Activated T-cell treated with anti-CD3 and anti-CD28 coated beads for 4 hours (primary cell): ENCODE measurements around the gene ID2.

Experiments used
- DNase-seq: peaks from one replicate; pipeline ENCODE4 v3.0.0-alpha.2; 2020

ID2 gene

DNA sequence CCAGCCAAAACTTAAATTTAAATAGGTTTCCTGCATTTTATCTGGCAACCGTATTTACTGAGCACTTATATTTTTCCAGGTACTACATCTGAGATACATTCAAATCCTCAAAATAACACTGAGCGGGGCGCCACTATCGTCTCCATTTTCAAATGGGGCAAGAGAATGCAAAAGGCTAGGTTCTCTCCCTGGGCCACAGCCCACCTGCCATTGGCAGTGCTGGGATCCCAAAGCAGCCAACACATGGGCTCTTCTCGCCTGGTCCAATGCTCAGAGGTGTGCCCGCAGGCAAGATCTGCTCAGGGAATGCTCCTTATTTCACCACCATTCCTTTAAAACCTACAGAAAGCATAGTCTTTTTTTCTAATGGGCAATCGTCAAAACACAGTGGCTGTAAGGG lies 11.3 kb upstream of the ID2 start:
- no peak for DNase-seq

DNA sequence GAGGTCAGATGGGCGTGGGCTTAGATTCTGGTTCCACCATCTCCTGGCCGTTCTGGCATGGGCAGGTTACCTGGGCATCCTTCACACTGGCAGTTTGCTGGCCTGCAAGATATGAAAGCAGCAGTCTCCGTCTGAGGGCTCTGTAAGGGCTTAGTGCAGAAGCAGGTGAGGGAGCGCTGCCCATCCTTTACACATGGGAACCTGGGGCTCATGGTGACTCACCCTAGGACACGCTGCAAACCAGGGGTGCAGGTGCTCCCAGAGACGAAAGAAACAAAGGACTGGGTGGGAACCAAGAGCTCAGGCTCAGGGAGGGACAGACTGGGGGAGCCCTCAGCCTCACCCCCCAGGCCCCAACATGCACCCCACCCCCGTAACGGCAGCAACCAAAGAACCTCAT lies 10.7 kb upstream of the ID2 start:
- no peak for DNase-seq

DNA sequence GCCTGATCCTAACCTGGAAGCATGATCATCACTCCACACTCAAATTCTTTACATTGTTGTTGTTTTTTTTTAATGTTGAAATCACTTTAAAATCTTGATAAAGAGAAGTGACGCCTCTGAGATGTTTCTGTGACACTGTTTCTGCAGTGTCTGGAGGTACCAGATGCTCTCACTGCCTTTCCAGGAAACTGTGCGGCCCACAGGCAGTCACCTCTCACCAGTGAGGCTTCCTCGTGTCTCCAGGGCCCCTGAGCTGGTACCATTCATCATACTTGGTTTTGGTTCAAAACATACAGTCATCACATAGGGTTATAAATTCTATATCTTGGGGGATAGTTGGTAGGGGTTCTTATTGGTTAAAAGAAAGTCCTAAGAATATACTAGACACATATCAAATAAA lies 10.1 kb upstream of the ID2 start:
- DNase-seq = no peak

DNA sequence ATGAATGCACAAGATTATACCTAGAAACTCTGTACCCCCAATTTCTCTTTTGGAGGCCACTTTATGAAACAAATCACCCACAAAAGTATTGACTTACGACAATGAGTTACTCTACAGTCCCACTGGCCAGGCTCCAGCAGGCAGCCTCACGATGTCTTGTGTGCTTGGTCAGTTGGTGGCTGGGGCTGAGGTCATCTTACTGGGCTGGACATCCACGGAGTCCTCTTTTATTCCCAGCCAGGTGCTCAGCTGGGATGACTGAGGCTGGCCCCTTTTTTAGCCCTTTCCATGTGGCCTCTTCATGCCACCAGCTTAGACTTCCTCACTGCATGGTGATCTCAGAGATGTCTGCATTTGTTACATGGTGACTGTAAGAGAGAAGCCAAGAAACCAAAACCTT lies 8.9 kb upstream of the ID2 start:
- no peak for DNase-seq

DNA sequence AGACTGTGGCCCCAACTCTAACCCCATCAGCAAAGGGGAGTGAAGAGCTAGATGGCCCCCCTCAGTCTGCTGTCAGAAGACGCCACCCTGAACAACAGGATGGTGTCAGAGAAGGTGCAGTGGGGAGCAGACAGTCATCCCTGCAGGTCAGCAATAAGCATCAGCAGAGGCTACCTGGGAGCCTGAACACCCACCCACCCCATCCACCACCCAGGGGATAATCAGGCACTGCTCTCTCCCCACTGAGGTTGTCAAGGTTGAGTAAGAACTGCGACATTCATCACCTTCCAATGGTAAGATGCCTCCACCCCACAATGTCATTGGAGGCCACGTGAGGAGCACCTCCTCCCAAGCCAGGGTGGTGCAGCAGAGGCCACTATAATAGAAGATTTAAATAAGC lies 8.5 kb upstream of the ID2 start:
- DNase-seq = no peak

DNA sequence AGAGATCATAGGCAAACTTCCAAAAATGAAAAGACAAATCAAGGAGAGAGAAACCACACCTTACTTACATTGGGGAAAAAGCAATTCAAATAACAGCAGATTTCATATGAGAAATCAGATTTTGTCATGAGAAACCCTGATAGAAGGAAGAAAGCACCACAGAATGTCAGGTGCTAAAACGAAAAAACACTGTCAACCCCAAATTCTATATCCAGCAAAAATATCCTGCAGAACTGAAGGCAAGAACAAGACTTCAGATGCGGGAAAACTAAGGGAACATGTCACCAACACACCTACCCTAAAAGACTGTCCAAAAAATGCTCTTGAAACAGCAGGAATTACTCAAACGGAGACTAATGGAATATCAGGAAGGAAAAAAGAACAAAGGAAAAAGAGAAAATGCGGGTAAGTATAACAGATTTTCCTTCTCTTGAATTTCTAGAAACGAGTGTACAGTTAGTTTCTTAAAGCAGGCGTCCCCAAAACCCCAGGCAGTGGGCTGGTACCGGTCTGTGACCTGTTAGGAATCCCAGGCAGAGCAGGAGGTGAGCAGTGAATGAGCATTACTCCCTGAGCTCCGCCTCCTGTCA lies 7.3 kb upstream of the ID2 start:
- no peak for DNase-seq

DNA sequence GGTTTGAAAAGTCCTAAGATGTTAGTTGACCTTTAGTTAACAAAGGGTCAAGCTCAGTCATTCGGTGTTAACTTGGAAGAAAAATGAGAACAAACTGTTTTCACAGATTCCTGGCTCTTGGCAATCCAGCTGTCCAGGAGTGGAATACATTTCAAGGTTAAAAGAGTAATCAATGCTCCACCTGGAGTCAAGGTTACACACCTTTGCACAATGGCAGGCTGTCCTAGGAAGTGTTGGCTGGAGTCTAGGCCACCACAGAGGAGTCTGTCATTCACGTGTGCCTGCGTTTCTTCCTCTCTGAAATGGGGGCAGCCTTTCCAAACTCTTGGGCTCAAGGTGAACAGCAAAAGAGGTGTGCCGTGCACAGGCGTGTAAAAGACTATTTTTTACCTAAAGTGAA lies 6.3 kb upstream of the ID2 start:
- DNase-seq = no peak

DNA sequence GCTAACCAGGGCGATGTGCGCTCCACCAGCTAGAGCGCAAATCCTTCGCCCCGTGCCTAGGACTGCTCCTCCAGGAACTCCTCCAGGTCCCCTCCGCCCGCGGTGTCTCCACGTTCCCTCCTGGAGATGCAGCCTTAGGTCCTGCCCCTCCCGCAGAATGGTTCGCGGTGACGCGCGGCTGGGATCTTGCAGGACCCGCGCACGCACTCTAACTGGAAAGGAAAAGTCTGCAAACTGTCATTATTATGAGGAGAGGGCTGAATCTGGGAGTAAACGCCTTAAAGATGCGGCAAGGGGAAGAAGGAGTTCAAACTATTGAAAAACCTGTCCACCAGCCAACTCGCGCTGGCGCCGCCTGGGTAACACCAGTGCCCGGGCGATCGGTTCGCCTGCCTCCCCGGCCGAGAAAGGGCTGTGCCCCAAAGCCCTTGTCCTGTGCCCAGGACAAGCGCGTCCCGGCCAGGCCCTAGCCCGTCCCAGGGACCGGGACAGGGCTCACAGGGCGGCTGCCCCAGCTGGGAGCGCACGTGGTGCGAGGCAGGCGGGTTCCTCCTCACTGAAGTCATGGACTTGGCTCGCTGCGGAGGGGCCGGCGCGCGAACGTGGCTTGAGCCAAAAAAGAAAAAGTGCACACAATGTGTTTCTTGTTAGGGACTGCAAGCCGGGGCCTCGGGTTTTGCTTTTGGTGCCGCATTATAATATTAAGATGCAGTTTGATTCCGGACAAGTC lies 5.5 kb upstream of the ID2 start:
- no peak for DNase-seq

DNA sequence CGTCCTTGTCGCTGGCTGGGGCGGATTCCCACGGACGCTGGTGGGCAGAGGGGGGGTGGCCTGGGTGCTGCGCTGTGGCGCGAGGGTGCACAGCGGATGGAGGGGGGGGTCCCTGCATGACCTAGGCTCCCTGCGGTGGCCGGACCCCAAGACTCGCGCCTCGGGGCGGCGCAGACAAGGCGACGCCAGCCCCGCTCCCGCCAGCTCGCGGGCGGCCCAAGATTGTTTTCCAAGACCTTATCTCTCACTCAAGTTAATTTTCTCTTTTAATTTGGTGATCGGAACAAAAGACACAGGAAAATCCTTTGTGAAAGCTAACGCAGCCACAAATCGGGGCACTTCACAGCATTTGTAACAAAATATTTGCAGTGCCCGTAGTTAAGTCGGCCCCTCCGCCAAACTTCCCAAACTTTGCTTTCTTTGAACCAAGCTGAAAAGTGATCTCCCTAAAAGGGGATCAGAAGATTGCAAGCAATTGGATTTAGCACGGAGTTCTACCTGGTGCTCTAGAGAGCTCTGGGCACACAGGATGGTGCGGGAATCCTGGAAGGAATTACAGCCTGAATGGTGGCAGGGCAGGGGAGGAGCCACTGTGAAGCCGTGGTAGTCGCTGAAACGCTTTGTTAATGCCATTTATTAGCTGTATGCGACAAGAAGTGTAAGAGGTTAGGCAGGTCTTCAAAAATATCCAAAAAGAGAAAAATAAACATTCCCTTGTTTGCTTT lies 4.8 kb upstream of the ID2 start:
- no peak for DNase-seq

DNA sequence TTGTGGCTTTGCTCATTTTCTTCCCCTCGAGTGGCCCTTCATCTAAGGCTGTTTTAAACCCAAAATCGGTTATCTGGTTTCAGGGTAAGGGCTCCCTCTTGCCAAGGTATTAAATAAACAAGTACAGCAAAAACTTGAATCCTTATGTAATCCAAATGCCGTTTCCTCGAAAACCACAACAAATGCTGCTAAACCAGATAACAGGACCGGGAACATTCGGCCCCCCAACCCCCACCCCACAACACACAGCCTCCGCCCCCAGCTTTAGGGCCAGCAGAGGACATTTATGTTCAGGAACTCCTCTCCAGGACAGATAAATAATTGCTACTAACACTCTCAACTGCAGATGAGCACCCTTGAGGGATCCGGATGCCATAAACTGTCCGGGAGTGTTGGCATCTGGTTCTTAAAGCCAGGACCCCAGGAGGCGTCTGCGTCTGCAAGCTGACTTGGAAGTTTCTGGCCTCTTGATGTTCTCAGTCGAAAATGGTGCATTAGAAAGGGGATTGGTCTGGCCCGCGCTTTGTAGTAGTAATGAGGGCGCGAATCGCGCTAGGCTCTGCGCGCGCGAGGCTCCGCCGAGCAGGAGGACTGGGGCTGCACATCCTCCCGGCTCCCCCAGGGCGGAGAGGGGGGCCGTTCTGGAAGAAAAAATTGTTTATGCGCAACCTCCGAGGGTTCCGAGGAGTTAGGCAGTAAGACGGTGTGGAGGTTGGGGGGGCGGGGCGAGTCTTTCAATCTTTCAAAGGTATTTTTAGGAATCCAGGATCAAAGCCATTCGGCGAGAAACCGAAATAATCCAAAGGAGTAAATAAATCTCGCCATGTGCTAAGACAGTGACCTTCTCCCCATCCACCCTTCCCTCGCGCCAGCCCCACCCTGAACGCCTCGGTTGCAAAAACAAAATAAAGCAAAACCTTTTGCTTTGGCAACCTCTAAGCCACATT lies 3.9 kb upstream of the ID2 start:
- DNase-seq = no peak

DNA sequence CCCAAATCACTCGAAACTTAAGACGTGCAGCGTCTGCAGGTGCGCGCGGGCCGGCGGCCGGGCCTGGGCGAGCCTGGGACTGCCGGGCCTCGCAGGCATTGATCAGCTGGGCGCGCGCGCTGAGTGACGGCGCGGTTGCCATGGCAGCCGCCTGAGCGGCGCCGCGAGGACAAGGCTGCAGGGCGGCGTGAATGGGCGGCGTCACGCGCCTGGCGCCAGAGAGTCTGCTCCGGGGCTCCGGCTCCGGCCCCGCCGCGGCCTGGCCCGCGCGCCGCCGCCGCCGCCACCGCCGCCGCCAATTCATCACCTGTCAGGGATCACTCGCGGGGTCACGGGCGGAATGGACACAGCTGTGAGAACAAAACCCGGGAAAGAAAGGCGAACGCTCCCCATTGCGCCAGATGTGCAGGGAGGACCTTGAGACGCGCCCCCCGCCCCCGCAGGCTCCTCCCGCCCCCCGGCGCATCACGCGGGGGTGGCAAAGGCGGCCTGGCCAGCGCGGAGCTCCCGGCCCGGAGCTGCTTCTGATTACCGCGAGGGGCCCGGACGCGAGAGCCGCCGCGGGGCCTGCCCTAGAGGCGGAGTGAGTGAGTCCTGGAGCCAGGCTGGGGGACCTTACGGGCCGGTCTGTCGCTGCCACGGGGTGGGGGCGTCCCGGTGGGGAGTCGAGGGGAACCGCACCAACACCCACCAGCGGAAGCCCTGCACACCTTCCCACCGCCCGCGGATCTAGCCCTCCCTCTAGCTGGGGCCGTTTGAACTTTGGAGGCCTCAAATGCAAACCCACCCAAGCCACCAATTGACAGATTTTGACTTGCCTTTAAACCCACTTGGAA lies 2.9 kb upstream of the ID2 start:
- DNase-seq = peak; percentile 62

DNA sequence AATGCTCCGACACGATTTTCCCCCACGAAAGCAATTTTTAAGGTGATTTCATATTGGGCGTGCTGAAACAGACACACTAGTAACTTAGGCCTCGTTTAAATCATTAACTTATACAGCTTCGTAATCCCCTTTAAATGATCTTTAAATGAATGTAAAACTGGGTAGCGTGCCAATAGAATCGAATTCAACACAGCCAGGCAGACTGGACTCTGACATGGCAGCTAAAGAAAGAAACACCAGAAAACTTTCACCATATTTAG lies 2.4 kb upstream of the ID2 start:
- no peak for DNase-seq

DNA sequence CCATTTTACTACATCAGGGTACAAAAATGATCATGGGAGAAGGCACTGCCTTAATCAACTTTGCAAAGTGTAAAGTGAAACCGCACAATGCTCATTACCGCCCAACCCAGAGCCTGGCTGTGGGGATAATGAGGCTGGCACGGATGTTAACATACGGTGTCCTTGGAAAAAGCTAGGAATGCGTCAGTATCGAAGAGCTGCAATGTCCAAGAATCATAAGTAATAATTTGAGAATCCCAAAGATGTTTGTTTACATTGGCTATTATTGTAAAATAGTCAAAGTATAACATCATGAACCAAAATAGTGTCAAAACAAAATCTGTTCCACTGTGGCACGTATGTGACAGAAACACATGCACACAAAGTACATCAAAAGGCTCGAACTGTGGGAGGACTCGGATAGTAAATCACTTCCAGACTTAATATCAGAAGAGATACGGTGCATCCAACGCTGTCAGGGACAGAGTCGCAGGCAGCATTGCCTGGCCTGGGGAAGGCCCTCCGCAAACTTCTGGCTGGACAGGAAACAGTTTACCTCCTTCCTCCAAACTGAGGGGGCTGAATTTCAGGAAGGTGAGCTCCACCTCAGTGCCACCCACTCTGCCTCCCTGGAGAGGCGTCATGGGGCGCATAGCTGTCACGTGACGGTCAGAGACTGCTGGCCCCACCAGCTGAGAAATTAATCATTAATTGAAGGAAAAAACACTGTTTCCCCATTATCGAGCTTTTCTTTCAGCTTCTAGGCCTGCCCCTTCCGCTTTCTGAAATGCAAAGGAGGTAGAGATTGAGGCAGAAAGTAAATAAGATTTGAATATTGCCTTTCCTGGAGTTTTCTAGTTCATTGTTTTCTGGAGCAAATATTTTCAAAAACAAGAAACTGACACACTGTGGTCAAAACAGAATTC lies 1.8 kb upstream of the ID2 start:
- no peak for DNase-seq

DNA sequence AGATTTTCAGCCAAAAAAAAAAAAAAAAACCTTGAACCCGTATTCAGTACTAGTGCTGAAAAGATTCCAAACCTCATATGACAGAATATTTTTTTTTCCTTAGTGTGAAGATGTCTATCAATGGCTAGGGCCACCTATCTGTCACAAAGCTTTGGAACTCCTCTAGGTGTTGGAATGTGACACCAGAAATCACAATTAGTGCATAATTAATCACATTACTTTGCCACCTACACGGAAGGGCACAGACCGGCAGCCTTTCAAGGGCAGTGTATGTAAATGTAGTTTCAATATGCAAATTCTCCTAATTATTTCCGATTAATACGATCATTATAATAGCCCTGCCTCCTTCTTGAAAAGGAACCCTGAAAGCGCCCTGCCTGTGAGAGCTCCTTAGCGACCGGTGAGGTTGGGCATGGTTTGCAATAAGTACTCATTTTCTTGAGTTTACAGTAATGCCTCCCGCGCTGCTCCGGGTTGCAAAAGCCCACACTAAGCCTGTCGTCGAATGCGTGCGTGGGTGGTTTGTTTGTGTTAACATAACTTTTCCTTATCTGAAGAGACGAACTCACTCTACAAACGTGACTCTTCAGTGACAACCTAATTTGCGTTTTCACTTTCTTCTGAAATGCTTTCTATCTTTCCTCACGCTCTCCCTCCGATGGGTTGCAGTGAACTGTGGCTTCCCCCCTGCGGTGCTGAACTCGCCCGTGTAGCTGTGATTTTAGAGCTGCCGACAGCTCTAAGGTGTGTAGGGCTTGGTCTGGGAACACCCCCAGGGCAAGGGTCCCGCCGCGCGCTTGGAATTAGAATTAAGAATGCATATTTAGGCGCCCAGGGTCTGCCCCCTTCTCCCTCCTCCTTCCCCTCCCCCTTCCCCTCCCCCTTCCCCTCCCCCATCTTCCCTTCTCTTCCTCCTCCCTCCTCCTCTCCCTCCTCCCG lies 765 bp upstream of the ID2 start:
- DNase-seq = peak; percentile 69

DNA sequence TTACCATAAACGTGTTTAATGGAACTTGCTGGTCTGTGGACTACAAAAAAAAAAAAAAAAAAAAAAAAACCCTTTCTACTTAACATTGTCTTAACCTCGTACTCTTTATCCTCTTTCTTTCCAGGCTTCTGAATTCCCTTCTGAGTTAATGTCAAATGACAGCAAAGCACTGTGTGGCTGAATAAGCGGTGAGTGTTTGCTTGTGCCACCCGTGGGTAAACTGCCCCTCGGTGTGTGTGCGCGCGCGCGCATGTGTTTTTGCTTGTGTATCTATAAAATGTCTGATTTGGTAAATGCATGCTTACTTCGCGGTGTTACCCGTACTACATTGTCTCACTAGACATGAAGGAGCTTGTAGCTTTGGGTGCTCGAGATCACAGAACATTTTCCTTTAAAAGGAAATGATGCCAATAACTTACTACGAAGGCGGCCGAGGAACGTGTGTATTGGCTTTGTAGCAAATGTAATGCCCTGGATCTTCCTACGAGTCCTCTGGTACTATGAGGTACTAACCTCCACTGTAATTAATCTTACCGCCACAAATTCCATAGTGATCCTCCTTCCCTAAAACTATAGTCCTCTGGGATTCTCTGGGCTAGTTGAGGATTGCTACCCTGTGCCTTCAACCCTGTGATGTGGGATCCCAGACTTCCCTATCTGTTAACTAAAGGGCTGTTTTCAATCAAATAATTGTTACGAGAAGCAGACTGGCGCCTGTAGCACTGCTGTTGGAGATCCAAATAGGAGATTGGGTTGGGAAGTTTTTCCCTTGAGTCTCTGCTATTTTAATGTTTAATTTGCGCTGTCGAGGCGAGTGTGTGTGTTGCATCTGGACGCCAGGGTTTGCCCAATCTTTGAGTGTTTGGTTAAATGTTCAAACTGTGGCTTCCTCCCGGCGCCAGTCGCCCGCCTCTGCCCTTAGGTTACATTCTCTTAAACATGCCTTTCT lies 1.1 kb downstream of the ID2 start:
- DNase-seq = peak; percentile 36

DNA sequence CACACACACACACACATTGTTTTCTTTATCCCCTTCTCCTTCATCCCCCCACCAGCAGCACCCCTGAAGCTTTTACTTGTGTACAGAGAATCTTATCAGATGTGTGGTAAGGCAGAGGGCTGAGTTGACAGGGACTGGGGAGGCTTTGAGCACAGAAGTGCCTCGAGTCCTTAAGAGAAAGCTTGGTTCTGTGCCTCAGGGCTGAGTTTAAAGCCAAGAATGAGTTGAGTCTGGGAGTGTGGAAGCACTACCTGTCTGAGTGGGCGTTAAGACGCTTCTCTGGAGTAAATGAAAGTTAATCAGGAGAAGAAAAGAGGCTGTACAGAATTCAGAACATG lies 2.7 kb downstream of the ID2 start:
- DNase-seq = no peak

DNA sequence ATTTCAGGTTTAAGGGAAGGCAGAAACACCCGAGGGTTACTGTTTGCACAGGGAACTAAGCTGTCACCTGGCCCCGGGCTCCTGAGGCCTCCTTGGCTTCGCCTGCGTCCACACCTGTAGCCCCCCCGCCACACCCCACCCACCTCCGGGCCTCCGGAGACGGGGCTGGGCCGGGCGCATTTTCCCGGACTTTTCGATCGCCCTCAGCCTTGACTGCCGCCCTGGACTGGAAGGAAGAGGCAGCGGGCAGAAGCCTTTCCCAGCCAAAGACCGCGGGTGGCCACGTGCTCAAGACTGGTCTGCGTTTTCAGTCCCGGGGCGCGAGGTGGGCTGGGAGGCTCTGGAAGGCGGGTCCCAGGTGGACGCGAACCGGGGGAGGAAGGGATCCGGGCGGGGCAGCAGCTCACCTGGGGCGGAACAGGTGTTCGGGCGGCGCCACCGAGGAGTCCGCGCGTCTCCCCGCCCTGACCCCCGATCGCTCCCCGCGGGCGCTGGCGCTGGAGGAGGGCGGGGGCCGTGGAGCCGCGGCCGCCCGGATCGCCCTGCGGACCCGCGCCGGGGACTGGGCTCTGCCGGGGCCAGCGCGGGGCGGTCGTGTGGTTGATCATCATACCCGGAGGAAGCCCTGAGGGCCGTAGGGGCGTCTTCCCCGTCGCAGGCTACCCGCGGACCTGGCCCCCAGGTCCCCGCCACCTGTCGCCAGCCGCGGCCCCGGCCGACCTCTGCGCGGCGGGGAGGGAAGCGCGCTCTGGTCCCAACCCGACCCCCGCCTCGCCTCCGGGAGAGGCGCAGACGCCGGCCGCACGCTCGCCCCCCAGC lies 3.2 kb downstream of the ID2 start:
- DNase-seq = peak; percentile 36

DNA sequence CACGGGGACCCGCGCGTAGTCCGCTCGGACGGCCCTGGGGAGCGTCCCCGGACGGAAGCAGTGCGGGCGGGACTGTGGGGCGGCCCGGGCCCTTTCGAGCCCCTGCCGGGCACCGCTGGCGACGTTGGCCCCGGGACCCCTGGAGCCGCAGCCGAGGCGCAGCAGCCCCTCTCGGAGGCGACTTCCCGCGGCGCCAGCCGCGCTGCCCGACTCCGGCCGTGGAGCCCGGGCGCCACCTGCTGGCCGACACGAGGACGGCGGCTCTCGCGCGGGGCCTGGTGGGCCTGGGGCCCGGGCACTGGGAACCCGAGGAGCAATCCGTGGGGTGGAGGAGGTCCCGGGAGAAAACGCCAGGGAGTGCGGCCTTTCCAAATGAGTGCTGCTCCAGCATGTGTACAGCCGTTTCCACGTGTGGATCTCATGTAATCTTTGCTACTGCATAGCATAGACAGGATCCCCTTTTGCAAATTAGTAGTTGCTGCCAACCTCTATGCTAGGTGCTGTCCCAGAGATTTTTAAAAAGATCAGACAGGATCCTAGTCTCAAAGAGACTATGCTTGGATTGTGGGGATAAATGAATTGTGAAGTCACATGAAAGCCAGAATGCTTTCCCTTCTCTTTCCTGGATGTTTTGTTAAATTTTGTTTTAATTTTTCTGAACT lies 4.0 kb downstream of the ID2 start:
- peak; percentile 81 for DNase-seq
